Hematopoietic multipotent progenitor cell treated with erythropoietin and hydrocortisone succinate and interleukin-3 and kit ligand, for 4 days (in vitro differentiated cells): ENCODE data around the gene SEMA5A.

ENCODE experiments used
- DNase-seq: peaks from one replicate; pipeline ENCODE4 v3.0.0-alpha.2; 2015

SEMA5A gene

GRCh38 chr5:9468060-9468388, 77.9 kb downstream of the SEMA5A start:
- DNase-seq, result no peak

- DNase-seq, result no peak
Observed at GRCh38 chr5:9467199-9468059, 78.4 kb downstream of the SEMA5A start.

GRCh38 chr5:9466697-9467096, 79.2 kb downstream of the SEMA5A start:
- no peak for DNase-seq

- no peak for DNase-seq
Observed at GRCh38 chr5:9464478-9464877, 81.4 kb downstream of the SEMA5A start.

GRCh38 chr5:9462109-9462508, 83.8 kb downstream of the SEMA5A start:
- no peak for DNase-seq

GRCh38 chr5:9460885-9461645, 84.8 kb downstream of the SEMA5A start:
- DNase-seq, result no peak

GRCh38 chr5:9456435-9457042, 89.3 kb downstream of the SEMA5A start:
- no peak for DNase-seq

- DNase-seq, result no peak
Observed at GRCh38 chr5:9455826-9456434, 89.9 kb downstream of the SEMA5A start.

- DNase-seq, result no peak
Observed at GRCh38 chr5:9454491-9454890, 91.4 kb downstream of the SEMA5A start.

- no peak for DNase-seq
Observed at GRCh38 chr5:9454012-9454481, 91.8 kb downstream of the SEMA5A start.

- DNase-seq, result no peak
Observed at GRCh38 chr5:9453480-9454011, 92.3 kb downstream of the SEMA5A start.

- no peak for DNase-seq
Observed at GRCh38 chr5:9452181-9452580, 93.7 kb downstream of the SEMA5A start.

- DNase-seq, result no peak
Observed at GRCh38 chr5:9451037-9451436, 94.8 kb downstream of the SEMA5A start.

- no peak for DNase-seq
Observed at GRCh38 chr5:9447691-9448090, 98.2 kb downstream of the SEMA5A start.

GRCh38 chr5:9445826-9446388, 100.0 kb downstream of the SEMA5A start:
- peak; percentile 1 for DNase-seq

GRCh38 chr5:9444346-9444745, 101.5 kb downstream of the SEMA5A start:
- DNase-seq, result no peak

GRCh38 chr5:9441610-9442009, 104.3 kb downstream of the SEMA5A start:
- DNase-seq, result no peak

- no peak for DNase-seq
Observed at GRCh38 chr5:9440517-9440916, 105.4 kb downstream of the SEMA5A start.

GRCh38 chr5:9439531-9440292, 106.2 kb downstream of the SEMA5A start:
- DNase-seq, result no peak

- no peak for DNase-seq
Observed at GRCh38 chr5:9438596-9439354, 107.1 kb downstream of the SEMA5A start.

GRCh38 chr5:9437741-9438240, 108.1 kb downstream of the SEMA5A start:
- DNase-seq, result peak; percentile 27
